Body of pancreas (tissue), 4 donors: ENCODE data around the gene NAT8L. TPM values are rescaled to one million over a fixed set of nuclear protein-coding genes. Genes with fewer than 3 reads are reported as not detected.

Experiments used
- ATAC-seq: fragments of 150-250 bp; one replicate; pipeline ENCODE4 v1.9.1; 2016
- DNase-seq, 4 donors: peaks; one replicate each; pipeline ENCODE4 v3.0.0-alpha.2; 2019
- H3K27ac ChIP-seq, 4 donors: fragments of 200-600 bp; sonication (generic); 1 replicate in 3 of 4; 2 replicates in 1 of 4; pipeline versions ENCODE4 v1.5.1 to v1.6.1; 2016 to 2019; ENCODE audit warnings: mild to moderate bottlenecking in 1 of 4, mixed read lengths in 1 of 4, moderate library complexity in 1 of 4
- H3K27me3 ChIP-seq, 2 donors: fragments of 200-600 bp; sonication (generic); one replicate each; pipeline ENCODE4 v1.6.0; 2016; ENCODE audit warnings: mild to moderate bottlenecking in 1 of 2
- H3K36me3 ChIP-seq, 2 donors: fragments of 200-600 bp; sonication (generic); replicated peaks in 1 of 2; 2 replicates each; pipeline ENCODE4 v1.5.1; 2016; ENCODE audit warnings: low read depth in 2 of 2; ENCODE audit not compliant: insufficient read depth in 1 of 2
- H3K4me1 ChIP-seq: fragments of 200-600 bp; sonication (generic); one replicate; pipeline ENCODE4 v1.6.0; 2016
- H3K4me3 ChIP-seq, 2 donors: fragments of 200-600 bp; sonication (generic); 1 replicate in 1 of 2; 2 replicates in 1 of 2; pipeline ENCODE4 v1.5.1; 2016 to 2019
- H3K9me3 ChIP-seq, 3 donors: fragments of 200-600 bp; sonication (generic); 1 replicate in 2 of 3; 2 replicates in 1 of 3; pipeline ENCODE4 v1.5.1; 2016
- POLR2A ChIP-seq, 3 donors: fragments of 450-650 bp; IDR thresholded peaks; one replicate each; pipeline ENCODE4 v1.6.1; 2016; ENCODE audit warnings: antibody characterized with exemption in 3 of 3, mild to moderate bottlenecking in 2 of 3
- WGBS, 2 donors: methylation state at CpG; one replicate each; pipeline ENCODE4 v1.1.5; 2017; 5-methylcytosine and 5-hydroxymethylcytosine counted together
- intact Hi-C: fragments of 100-400 bp; cut with DNase I; formaldehyde crosslinking; loops from one replicate; pipeline ENCODE4 v1.15.1; 2023
- total RNA-seq, 2 donors: library from RNA; depleted of rRNA; stranded (reverse); fragments of >200 nt; gene quantifications; one replicate each; pipeline ENCODE4 v1.1.0, GENCODE V29; 2016
- TF ChIP-seq, protein P1 (sequence below), 7 experiments: fragments of 450-650 bp in 4 of 7; fragments of 200-600 bp in 3 of 7; sonication (generic) in 3 of 7; IDR thresholded peaks; one replicate each; pipeline ENCODE4 v1.5.1; 2016 to 2019; ENCODE audit warnings: antibody characterized with exemption in 7 of 7

Gene NAT8L
- total RNA-seq, 2 donors from 2014 or later, result 3.6 to 18.8 TPM

DNA sequence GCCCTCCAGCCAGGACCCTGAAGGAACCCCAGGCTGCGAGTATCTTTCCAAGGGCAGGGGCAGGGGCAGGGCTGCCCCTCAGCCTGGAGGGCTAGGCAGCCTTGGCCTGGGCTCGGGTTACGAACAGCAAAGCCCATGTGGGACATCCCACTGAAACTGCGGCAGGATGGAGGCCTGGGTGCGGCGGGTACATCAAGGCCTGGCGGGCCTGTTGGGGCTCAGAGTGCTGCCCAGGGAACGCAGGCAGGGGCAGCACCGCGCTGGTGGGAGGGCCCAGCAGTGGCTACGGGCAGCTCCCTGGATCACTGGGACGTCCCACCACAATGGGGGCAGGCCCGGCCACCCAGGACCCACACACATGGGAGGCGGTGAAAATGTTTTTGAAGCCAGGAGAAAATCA is 10.9 kb downstream of the NAT8L start:
- no peaks in the 10 kb centered on the region for H3K9me3 ChIP-seq
- H3K27me3 ChIP-seq, result no peaks in the 10 kb centered on the region
- H3K4me1 ChIP-seq, result peaks cover 26% of the 10 kb centered on the region
- no peak for DNase-seq
- intact Hi-C loops, result no loop called here
- no peaks in the 10 kb centered on the region for H3K36me3 ChIP-seq
- no peak overlapping the region for H3K4me3 ChIP-seq
- WGBS, 2 donors, result 81 to 85% methylated on average over 5 to 14 of the region's 14 CpGs
- ATAC-seq, result no peak
- H3K27ac ChIP-seq, result peak overlapping the region in 1 of 4 donors; percentile 9
- TF ChIP-seq, protein P1, sequence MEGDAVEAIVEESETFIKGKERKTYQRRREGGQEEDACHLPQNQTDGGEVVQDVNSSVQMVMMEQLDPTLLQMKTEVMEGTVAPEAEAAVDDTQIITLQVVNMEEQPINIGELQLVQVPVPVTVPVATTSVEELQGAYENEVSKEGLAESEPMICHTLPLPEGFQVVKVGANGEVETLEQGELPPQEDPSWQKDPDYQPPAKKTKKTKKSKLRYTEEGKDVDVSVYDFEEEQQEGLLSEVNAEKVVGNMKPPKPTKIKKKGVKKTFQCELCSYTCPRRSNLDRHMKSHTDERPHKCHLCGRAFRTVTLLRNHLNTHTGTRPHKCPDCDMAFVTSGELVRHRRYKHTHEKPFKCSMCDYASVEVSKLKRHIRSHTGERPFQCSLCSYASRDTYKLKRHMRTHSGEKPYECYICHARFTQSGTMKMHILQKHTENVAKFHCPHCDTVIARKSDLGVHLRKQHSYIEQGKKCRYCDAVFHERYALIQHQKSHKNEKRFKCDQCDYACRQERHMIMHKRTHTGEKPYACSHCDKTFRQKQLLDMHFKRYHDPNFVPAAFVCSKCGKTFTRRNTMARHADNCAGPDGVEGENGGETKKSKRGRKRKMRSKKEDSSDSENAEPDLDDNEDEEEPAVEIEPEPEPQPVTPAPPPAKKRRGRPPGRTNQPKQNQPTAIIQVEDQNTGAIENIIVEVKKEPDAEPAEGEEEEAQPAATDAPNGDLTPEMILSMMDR (IDR thresholded peaks at IDR 0.05), result no peak
- no peak for TF ChIP-seq POLR2A (IDR thresholded peaks at IDR 0.05)

DNA sequence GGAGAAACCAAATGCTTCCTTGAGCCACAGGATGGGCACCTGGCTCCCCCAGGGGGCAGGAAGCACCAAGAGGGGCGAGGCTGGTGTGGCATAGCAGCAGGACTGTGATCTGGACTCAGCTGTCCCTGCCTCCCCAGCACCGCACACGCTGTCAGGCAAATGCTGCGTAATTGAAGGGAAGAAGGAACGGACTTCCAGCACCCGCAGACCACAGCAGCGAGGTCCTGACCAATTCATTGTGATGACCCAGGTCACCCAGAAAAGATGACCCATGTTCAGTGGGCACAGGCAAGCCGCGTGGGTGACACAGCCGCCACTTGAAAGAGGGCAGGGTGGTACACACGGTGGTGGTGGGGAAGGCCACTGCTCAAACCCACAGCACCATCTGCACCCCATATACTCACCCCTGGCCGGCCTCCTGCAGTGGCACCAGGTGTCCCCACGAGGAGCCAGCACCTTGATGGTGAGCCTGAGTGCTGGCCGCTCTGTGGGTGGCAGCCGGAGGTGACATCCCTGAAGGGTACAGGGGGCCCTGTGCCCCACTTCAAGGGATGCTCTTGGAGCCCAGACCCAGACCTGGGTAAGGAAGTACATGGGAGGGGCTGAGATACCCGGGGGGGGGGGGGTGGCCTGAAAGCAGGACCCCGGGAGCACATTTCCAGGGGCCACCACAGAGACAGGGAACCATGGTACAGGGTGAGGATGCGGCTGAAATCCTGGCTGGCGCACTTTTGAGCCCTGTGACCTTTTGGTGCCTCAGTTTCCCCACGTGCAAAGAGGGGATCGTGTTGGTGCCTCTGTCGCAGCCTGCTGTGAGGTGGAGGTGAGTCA is 11.5 kb downstream of the NAT8L start:
- intact Hi-C loops, result no loop called here
- H3K9me3 ChIP-seq, result no peaks in the 10 kb centered on the region
- WGBS, 2 donors, result 72 to 80% methylated on average over 10 to 22 of the region's 22 CpGs
- no peak overlapping the region for H3K4me3 ChIP-seq
- H3K27me3 ChIP-seq, result no peaks in the 10 kb centered on the region
- H3K4me1 ChIP-seq, result peaks cover 26% of the 10 kb centered on the region
- TF ChIP-seq, protein P1 (IDR thresholded peaks at IDR 0.05), result no peak
- TF ChIP-seq POLR2A (IDR thresholded peaks at IDR 0.05), result no peak
- no peak for ATAC-seq
- H3K36me3 ChIP-seq, result no peaks in the 10 kb centered on the region
- H3K27ac ChIP-seq, result peak overlapping the region in 3 of 4 donors; percentile 70 to 84 (median 76)
- DNase-seq, result no peak

- peak overlapping the region; percentile 67 to 84 (median 73) for H3K27ac ChIP-seq
- intact Hi-C loops, result no loop called here
- no peaks in the 10 kb centered on the region for H3K36me3 ChIP-seq
- H3K4me3 ChIP-seq, result no peak overlapping the region
- H3K27me3 ChIP-seq, result no peaks in the 10 kb centered on the region
- WGBS, 2 donors, result 55 to 57% methylated on average over 4 to 15 of the region's 16 CpGs
- peak; percentile 36 for ATAC-seq
- H3K9me3 ChIP-seq, result no peaks in the 10 kb centered on the region
- peaks cover 26% of the 10 kb centered on the region for H3K4me1 ChIP-seq
- peak in 2 of 4 donors; percentile 35 to 50 for DNase-seq
- TF ChIP-seq, protein P1 (IDR thresholded peaks at IDR 0.05), result no peak
- TF ChIP-seq POLR2A (IDR thresholded peaks at IDR 0.05), result no peak
These were observed 12.3 kb downstream of the NAT8L start for GRCh38 chr4:2071252-2071911.

GRCh38 chr4:2071912-2072867 is 13.1 kb downstream of the NAT8L start:
- peaks cover 26% of the 10 kb centered on the region for H3K4me1 ChIP-seq
- no peaks in the 10 kb centered on the region for H3K9me3 ChIP-seq
- TF ChIP-seq, protein P1 (IDR thresholded peaks at IDR 0.05), result no peak
- peak in 2 of 3 donors; percentile 23 to 31 for TF ChIP-seq POLR2A (IDR thresholded peaks at IDR 0.05)
- ATAC-seq (peak; percentile 82), DNase-seq (peak; percentile 64 to 81 (median 76))
- H3K27me3 ChIP-seq, result no peaks in the 10 kb centered on the region
- peak overlapping the region; percentile 67 to 84 (median 73) for H3K27ac ChIP-seq
- 38 to 55% methylated on average over 9 to 28 of the region's 28 CpGs for WGBS, 2 donors
- no peaks in the 10 kb centered on the region for H3K36me3 ChIP-seq
- intact Hi-C loops, result no loop called here
- no peak overlapping the region for H3K4me3 ChIP-seq
